Activated T-helper 1 cell treated with Interleukin-2 at 50 U/mL for 16 hours (primary cell): ENCODE data around the gene PIK3R1.
A peak's percentile ranks its signal among the peaks of the same experiment; 100 is the strongest.

Experiments
- DNase-seq: peaks from one replicate; pipeline ENCODE4 v3.0.0-alpha.2; 2020; ENCODE audit warnings: low read depth

The PIK3R1 gene

DNA sequence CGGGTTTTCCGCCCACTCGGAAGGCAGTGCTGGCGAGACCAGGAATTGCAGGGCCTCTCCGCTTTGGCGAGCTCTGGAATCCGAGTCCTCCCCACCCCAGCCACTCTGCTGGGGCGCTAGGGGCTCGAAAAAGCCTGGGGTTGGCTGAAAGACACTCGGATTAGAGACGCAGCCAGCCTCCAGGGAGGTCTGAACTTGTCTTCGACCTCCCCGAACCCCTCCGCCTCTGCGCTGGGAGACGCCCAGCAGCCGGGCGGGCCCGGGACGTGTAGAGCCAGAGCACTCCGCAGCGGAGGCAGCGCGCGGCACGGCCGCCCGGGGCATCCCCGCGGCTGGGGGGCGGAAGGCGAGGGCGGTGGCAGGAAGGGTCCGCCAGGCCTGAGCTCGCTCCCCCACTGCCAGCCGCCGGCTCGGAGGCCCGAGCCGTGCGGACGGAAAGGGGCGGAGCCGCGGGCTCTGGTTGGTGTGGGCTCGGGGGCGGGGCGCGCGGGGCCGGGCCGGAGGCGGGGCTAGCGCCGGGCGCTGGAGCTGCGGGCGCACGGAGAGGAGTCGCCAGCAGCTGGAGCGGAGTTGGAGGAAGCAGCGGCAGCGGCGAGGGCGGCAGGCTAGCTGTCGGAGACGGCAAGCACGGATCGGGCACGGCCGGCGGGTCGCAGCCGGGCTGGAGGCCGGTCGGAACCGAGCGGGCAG lies at the start of gene PIK3R1:
TSS of gene PIK3R1 (plus strand) at position 549 of the 690 bp plus-strand sequence. CDS start 10,920 bp downstream, outside the sequence.
- DNase-seq: peak; percentile 88

DNA sequence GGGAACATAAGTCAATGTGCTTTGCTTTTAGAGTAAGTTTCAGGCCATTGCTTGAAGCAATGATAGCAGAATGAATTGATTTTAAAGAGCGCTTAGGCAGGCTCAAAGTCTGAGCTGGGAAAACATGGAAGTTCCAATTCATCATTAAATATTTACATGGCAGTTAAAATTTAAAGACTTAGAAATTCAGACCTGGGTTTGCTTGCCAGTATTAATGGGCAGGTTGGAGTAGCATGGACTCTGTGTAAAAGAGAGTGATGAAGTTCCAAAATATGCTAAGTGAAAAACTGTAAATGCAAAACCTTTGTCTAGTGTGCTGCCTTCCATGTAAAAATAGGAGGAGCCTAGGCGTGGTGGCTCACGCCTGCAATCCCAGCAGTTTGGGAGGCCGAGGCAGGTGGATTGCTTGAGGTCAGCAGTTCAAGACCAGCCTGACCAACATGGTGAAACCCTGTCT lies 48.3 kb upstream of the PIK3R1 start:
- no peak for DNase-seq

DNA sequence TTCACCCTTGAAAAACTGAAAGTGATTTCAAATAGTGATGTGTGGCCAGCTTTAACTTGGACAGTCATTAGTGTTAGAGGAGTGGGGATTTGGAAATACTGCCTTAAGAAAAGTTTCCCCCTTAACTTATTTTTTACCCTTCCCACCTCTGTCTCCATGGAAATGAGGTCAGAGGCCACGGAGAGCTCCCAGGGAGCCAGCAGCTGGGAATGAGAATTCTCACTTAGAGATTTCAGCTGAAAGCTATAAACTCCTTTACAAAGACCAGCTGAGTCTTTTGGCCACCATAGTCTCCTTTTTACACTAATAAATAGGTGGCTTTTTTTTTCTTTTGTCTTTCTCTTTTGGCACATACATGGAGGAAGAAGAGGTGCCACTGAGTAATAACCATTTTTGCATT lies 45.7 kb upstream of the PIK3R1 start:
- DNase-seq: no peak

DNA sequence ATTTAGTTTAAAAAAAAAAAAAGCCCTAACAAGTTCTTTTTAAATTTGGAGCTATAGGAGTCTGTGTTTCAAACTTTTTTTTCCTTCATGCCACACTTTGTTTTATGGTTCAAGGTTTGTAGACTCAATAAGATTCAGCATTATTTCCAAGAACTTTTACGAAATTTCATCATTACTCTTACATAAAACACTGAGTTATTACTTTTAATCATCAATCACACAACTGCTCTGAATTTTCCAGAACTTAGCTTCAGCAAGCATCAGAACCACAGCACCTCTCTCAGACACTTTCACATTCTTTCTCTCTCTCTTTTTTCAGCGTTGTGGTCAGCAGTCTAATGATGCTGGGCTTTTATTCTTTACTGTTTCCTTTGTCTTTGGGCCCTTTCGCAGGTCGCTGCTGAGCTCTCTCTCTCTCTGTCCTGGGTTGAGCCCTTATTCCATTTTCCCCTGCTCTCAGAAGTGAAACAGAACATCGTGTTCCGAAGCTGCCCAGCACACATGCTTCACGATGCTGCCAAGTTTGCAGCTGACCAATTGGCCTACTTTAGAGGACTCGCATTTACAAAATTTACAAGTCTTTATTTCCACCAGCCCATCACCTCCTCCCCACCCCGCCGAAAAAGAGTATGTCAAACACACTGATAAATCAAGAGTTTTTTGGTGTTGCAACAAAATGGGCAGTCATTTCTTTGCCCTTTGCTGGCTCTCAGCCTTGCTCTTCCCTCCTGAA lies 44.6 kb upstream of the PIK3R1 start:
- DNase-seq: no peak

DNA sequence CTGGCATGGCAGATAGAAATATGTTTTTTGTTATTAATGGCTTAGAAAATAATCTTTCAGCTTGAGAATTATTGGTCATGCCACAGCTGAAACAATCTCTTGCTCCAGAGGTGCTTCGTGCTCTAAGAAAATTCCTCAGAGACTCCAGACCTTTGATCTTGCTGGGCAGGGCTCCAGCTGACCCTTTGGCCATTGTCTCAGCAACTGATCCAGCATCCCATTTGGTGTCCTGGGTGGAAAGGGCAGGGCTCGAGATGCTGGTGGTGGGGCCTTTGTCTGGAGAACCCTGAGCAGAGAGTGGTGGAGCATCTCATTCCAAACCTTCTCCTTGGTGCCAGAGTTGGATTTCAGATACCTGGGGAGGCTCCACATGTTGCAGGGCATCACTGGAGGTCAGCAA lies 43.2 kb upstream of the PIK3R1 start:
- DNase-seq: no peak

DNA sequence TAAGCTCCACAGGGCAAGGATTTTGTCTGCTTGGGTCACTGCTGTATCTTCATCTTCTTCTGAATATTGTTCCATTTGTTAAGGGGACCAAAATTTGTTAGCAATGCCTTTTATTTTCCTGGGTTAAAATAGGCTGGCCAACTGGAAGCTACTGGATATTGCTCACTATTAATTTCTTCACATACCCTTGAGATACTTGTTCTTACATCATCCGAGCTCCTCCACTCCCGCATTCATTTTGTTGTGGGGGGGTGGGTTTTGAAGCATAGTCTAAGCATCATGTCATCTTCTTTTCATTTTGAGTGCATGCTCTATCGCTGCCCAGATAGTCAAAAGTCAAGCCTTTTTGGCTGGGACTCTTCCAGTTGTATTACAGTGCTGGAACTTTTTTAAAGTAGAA lies 42.5 kb upstream of the PIK3R1 start:
- no peak for DNase-seq

DNA sequence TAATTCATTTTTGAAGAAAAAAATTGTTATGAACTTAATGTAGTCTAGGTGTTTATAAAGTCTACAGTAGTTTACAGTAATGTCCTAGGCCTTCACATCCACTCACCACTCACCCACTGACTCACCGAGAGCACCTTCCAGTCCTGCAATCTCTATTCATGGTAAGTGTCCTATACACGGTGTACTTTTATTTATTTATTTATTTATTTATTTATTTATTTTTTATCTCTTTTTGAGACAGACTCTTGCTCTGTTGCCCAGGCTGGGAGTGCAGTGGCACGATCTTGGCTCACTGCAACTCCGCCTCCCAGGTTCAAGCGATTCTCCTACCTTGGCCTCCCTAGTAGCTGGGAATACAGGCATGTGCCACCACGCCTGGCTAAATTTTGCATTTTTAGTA lies 39.3 kb upstream of the PIK3R1 start:
- no peak for DNase-seq

DNA sequence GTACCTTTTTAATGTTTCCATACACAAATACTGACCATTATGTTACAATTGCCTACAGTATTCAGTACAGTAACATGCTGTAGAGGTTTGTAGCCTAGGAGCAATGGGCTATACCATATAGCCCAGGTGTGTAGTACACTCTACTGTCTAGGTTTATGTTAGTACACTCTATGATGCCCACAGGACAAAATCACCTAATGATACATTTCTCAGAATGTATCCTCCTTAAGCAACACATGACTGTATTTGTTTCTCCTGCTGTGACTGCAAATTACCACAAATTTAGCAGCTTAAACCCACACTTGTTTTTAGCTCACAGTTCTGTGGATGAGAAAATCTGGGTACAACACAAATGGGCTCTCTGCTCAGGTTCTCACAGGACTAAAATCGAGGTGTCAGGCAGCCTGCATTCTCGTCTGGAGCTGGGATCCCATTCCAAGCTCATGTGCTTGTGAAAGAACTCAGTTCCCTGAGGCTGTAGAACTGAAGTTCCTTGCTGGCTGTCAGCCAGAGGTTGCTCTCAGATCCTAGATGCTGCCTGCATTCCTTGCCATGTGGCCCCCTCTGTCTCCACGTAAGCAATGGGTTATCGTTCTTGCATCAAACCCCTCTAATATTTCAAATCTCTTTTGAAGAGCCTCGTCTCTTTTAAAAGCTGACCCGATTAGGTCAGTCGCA lies 38.6 kb upstream of the PIK3R1 start:
- no peak for DNase-seq

DNA sequence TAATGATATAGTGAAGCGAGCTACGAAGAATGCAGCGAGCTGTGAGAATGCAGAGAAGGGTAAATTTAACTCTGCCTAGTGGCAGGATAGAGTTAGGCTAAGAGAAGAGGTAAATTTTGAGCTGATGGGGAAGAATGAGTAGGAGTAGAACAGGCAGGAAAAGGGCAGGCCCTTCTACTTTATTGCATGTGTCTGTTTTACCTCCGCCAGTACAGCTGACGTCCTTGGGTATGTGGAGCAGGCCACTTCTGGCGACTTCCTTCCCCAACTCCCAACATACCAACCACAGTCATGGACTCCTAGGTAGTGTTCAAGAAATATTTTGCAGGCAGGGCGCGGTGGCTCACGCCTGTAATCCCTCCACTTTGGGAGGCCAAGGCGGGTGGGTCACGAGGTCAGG lies 37.9 kb upstream of the PIK3R1 start:
- DNase-seq: no peak

DNA sequence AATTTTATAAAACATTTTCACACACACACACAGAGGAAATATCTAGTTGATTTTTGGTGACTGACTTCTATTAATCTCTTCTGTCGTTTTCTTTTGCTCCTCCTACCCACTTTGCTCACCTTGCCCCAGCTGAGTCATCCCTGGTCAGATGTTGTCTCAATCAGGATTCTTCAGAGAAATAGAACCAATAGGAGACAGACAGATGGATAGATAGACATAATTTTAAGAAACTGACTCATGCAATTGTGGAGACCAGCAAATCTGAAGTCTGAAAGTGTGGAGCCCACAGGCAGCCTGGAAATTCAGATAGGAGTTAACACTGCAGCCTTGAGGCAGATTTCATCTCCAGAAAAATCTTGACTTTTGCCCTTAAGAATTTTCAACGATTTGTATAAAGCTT lies 37.0 kb upstream of the PIK3R1 start:
- DNase-seq: no peak

DNA sequence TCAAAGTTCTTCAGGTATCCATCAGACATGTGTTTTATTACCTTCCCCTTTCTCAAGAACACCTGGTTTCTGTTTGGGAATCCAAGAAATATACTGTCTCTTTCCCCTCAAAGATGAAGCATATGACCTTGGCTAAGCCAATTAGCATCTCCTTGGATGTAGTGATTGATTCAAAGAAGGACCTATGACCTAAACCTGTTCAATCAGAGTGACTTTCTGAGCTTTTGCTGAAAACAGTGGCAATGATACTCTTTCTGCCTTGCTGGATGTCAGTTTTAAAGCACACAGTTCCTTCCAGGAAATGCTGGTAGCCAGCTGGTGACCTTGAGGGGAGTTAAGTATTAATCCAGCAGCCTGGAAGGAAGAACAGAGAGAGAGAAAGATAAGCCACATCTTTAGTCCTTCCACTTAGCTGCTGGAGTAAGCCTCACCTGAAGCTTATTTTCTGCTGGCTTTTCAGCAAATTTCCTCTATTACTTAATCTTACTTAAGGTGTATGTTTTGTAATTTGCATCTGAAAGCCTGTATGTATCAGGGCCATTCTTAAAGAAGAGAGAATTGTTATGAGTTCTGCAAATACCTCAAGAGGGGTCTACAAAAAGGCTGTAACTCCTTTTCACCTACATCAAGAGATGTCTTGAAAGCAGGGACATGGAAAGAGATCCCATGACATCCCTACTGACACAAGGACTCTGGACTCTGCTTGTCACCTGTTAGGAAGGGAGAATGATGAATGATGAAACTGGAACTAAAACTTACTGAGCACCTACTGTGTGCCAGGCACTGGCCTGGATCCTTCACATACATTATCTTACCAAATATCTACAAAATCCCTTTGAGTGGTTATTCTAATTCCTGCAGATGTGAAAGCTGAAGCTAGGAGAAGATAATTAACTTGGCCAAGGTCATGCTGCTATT lies 35.2 kb upstream of the PIK3R1 start:
- DNase-seq: no peak

DNA sequence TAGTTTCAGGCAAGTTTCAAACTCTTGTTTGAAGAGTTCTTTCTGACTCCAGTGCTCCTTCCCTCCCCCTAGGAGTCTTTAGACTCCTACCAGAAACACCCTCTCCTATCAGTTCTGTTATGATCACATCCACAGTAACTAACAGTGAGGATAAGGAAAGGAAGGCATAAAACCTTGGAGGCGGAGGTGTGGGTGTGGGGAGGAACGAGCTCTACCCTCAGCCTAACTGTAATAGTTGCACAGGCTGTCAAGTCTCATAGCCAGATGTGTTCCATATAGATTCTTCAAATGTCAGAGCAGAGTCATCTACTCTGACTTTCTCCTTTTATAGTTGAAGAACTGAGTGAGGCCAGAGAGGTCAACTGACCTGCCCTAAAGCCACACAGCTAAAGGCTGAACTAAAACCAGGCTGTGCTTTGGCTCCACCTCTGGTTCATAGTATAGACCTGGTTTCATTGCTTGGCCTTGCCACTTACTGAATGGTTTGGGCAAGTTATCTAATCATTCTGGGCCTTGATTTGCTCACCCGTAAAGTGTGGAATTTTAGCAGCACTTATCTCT lies 34.4 kb upstream of the PIK3R1 start:
- DNase-seq: no peak

DNA sequence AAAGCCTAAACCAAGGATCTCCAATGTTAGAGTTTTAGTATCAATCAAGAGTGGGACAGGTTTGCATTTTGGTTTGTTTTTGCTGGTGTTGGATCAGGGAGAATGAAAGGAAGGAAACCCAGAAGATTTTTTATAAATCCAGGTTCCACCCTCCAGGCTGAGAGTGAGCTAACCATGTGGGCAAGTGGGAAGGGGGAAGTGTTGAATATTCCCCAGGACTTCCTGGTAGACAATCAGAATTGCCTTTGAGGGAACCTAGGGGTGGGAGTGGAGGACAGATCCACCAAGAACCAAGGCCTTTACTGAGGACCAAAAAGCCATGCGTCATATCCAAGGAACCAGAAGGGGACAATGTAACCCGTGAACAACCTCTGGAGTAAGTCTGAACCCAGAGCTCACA lies 33.5 kb upstream of the PIK3R1 start:
- no peak for DNase-seq

DNA sequence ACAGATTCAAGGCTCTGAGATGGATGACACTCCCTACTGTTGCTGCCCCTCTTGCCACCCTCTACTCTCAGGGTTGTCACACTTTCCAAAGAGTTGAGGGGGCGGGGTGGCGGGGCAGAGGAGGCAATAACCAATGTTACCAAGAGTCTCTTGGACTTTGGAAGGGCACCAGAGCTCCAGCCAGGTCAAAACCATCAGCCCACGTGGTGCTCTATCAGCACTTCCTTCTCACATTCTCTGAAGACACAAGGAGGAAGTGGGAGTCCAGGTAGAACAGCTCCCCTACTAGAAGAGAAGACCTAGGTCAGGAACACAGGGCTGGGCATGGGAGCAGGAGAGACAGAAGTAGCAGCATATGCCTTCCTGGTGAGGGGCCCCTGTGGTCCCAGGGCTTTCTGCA lies 33.0 kb upstream of the PIK3R1 start:
- DNase-seq: no peak

DNA sequence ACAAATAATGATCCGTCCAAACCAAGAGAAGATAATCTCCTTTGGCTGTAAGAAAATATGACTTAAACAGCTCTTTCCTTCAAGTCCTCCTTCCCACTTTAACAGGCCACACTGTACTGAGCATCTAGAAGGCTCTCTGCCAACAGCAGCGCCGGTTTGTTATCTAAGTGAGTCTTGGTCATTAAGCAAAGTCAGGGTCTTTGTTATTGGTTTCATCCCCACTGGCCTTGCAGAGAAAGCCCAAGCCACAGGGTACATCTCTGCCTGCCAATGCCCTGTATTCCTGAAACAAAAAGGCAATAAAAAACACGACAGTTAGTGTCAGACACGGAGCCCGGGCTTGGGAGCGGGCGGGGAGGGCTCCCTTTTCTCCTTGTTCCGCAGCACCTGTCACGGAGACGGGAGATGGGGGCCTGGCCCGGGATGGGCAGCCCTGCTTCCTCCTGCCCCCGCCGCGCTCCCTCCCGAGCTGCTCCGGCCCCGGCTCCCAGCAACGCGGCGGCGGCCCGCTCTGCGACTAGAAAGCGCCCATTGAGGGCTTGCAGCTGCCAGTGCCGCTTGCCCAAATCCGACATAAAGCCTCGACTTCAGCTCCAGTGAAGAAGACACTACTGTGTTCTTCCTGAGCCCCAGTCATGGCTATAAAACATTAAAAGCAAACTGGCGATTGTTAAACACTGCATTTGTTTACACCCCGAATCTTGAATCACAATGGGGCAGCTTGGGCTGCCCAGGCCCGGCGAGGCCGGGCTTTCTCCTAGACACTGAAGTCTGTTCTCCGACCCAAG lies 28.1 kb upstream of the PIK3R1 start:
- no peak for DNase-seq

DNA sequence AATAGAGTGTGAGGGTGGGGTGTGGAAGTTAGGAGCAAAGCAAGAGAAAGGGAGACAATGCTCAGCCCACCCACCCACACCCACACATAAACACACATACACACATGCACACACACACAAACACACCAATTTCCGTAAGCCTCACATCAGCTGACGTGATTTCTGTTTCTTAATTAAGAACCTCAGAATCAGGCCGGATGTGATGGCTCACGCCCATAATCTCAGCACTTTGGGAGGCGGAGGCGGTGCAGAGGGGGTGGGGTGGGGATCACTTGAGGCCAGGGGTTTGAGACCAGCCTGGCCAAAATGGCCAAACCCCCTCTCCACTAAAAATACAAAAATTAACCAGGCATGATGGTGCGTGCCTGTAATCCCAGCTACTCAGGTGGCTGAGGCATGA lies 26.4 kb upstream of the PIK3R1 start:
- no peak for DNase-seq

DNA sequence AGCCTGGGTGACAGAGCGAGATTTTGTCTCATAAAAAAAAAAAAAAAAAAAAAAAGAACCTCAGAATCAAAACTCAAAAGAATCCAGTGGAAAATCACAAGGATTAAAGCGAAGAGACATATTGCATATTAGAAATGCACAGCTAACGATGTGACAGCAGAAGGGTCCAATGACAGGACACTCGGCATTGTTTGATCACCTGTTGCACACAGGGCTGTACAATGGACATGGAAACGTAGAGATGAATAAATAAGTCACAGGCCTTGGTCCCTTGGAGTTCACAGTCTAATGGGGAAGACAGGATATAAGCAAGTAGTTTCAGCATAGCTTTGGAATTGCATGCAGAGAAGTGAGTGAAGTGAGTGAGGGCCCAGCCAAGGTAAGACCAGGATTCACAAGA lies 25.9 kb upstream of the PIK3R1 start:
- no peak for DNase-seq

DNA sequence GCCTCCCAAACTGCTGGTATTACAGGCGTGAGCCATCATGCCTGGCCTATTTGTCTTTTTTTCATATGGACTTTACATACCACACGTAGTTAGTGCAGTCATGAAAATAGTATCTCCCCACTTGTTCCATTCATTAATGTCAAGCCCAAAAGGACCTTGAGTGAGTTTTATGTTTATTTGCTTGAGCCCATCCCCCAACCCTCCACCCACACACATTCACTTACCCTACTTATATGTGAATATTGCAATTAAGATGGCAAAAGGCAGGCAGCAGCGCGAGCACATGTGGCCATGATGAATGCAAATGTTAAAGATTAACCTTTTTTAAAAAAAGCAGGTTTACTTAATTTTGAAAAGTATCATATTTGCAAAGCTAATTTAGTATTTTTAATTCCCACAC lies 24.9 kb upstream of the PIK3R1 start:
- no peak for DNase-seq

DNA sequence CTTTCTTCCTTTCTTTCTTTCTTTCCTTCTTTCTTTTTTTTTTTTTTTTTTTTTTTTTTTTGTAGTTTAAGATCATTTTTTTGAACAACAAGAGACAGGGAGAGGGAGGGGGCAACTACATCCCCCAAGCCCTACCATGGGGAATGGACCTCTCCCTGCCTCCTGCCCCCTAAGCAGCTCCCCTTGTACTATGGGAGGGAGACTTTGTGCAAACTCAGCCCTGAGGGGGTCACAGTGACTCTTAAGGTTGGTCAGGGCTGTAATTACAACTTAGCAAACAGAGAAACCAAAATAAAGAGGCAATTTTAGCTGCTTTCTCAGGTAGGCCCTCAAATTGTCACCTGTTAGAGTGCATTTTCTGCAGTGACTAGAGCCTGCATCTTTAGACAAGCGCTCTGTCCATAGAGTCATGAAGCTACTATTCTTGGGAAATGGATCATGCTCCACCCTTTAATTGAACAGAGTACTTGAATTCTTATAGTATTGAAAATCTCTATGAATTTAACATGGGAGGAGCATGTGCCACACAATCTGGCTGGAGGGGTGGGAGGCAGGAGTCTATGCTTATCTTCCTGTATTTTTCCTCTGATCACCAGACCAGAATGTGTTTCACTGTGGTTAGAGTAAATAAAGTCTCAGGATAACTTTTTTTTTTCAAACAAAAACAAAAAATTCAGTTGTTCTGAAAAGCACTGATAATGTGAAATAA lies 24.3 kb upstream of the PIK3R1 start:
- DNase-seq: no peak

DNA sequence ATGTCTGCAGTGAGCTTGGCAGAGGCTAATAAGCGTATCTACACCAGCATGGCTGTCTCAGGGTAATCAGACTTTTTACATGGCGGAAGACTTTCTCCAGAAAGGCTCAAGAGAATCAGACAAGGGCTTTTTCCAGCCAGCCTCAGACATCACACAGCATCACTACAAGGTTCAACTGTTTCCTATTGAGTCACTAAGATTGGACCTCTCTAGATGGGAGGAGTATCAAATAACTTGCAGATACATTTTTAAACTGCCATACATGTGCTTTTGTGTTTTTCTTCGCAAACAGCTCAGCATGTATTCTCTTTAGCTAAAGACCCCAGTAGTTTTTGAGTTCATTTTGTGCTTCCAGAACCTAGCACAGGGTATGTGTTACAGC lies 22.9 kb upstream of the PIK3R1 start:
- DNase-seq: no peak
